Esophagus muscularis mucosa (tissue), 4 donors: ENCODE data around the gene SUCNR1. TPM values are rescaled to one million over a fixed set of nuclear protein-coding genes. Genes with fewer than 3 reads are reported as not detected.
"Not testable (repeated sequence)": the region's sequence is repeated elsewhere in the genome, so short reads cannot be mapped to it uniquely, and the experiment has no call there.

Source experiments
- DNase-seq: peaks from one replicate; pipeline ENCODE4 v3.0.0-alpha.2; 2017; ENCODE audit errors: extremely low spot score
- H3K27ac ChIP-seq, 4 donors: fragments of 200-600 bp; sonication (generic); replicated peaks in 1 of 4; 1 replicate in 3 of 4; 2 replicates in 1 of 4; pipeline ENCODE4 v1.5.1; 2016 to 2019; ENCODE audit warnings: mild to moderate bottlenecking in 1 of 4
- H3K27me3 ChIP-seq, 4 donors: fragments of 200-600 bp; sonication (generic); one replicate each; pipeline versions ENCODE4 v1.5.1 to v1.6.0; 2016 to 2019
- H3K36me3 ChIP-seq, 4 donors: fragments of 200-600 bp; sonication (generic); one replicate each; pipeline ENCODE4 v1.5.1; 2016 to 2019
- H3K4me1 ChIP-seq, 4 donors: fragments of 200-600 bp; sonication (generic); one replicate each; pipeline ENCODE4 v1.5.1; 2016 to 2019
- H3K4me3 ChIP-seq, 4 donors: fragments of 200-600 bp; sonication (generic); 1 replicate in 2 of 4; 2 replicates in 2 of 4; pipeline ENCODE4 v1.5.1; 2016 to 2019; ENCODE audit warnings: mild to moderate bottlenecking in 4 of 4, moderate library complexity in 1 of 4
- H3K9me3 ChIP-seq, 4 donors: fragments of 200-600 bp; sonication (generic); 1 replicate in 3 of 4; 2 replicates in 1 of 4; pipeline ENCODE4 v1.5.1; 2016 to 2019
- CTCF ChIP-seq, 3 experiments: fragments of 200-600 bp in 2 of 3; fragments of 450-650 bp in 1 of 3; sonication (generic) in 2 of 3; IDR thresholded peaks; one replicate each; pipeline ENCODE4 v1.5.1; 2017 to 2019; ENCODE audit warnings: antibody characterized with exemption in 3 of 3, mild to moderate bottlenecking in 2 of 3, moderate library complexity in 1 of 3
- EP300 ChIP-seq: sonication (generic); formaldehyde crosslinking; IDR thresholded peaks from one replicate; pipeline ENCODE4 v1.6.1; 2017; ENCODE audit warnings: antibody characterized with exemption
- POLR2A ChIP-seq: fragments of 450-650 bp; IDR thresholded peaks from one replicate; pipeline ENCODE4 v1.6.1; 2017; ENCODE audit warnings: antibody characterized with exemption, moderate library complexity, mild to moderate bottlenecking, low read depth
- POLR2AphosphoS5 ChIP-seq, 2 donors: sonication (generic); formaldehyde crosslinking; IDR thresholded peaks; one replicate each; pipeline ENCODE4 v1.6.1; 2017; ENCODE audit warnings: antibody characterized with exemption in 2 of 2
- WGBS: methylation state at CpG from one replicate; pipeline ENCODE4 v1.1.5; 2018; 5-methylcytosine and 5-hydroxymethylcytosine counted together
- intact Hi-C: fragments of 100-400 bp; cut with DNase I; formaldehyde crosslinking; loops from one replicate; pipeline ENCODE4 v1.15.1; 2023
- total RNA-seq, 4 donors: library from RNA; depleted of rRNA; stranded (reverse); fragments of >200 nt; gene quantifications; one replicate each; pipeline versions ENCODE4 v1.1.0 to v1.2.1, GENCODE V29; 2016

SUCNR1 gene
- total RNA-seq, 4 donors from 2014 or later: under 0.01 to 0.33 (median 0.15) TPM

GRCh38 chr3:151871639-151872468 is 1.6 kb upstream of the SUCNR1 start:
- H3K36me3 ChIP-seq: no peaks in the 10 kb centered on the region
- TF ChIP-seq POLR2A (no peak), EP300 (no peak), CTCF (IDR thresholded peaks at IDR 0.05) (no peak), POLR2AphosphoS5 (IDR thresholded peaks at IDR 0.05) (no peak)
- intact Hi-C loops: no loop called here
- no peak for DNase-seq
- no peaks in the 10 kb centered on the region for H3K9me3 ChIP-seq
- no peak overlapping the region for H3K27ac ChIP-seq
- no peaks in the 10 kb centered on the region for H3K4me1 ChIP-seq
- no peak overlapping the region for H3K4me3 ChIP-seq
- 70% methylated on average over 8 of the region's 8 CpGs for WGBS
- no peaks in the 10 kb centered on the region for H3K27me3 ChIP-seq

- DNase-seq, H3K27me3 ChIP-seq, H3K27ac ChIP-seq, H3K9me3 ChIP-seq, H3K36me3 ChIP-seq, H3K4me3 ChIP-seq, intact Hi-C loops: not testable (repeated sequence)
- H3K4me1 ChIP-seq: peaks cover 0 to 11% (median 5%) of the 10 kb centered on the region in 4 donors
- WGBS: 91% methylated on average over 5 of the region's 5 CpGs
Observed at GRCh38 chr3:151874079-151874478, 636 bp downstream of the SUCNR1 start.

DNA sequence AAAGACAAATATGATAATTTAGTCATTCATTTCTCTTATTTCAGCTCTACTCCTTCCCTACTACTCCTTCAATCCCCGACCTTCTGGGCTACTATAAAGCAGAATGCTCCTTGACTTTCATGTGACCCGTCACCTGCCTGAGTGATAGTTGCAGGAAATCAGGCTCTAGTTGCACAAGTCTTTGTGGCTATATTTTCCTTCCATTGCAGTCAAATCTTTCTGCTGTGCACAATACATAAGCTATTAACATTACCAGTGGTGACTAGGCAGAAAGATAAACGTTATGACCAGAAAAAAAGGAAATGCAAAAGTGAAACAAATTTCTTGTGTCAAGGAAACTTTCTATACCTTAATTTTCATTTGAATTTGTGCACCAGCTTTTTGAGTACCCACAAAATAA is 2.3 kb downstream of the SUCNR1 start:
- intact Hi-C loops: no loop called here

GRCh38 chr3:151877269-151877668 is 3.8 kb downstream of the SUCNR1 start:
- H3K4me3 ChIP-seq: no peak overlapping the region
- 83% methylated on average over 2 of the region's 2 CpGs for WGBS
- peaks cover 0 to 30% (median 21%) of the 10 kb centered on the region in 4 donors for H3K4me1 ChIP-seq
- no peak overlapping the region for H3K27ac ChIP-seq
- no peaks in the 10 kb centered on the region for H3K36me3 ChIP-seq
- TF ChIP-seq EP300 (no peak), CTCF (IDR thresholded peaks at IDR 0.05) (no peak), POLR2AphosphoS5 (IDR thresholded peaks at IDR 0.05) (no peak), POLR2A (no peak)
- intact Hi-C loops: no loop called here
- no peak for DNase-seq
- no peaks in the 10 kb centered on the region for H3K27me3 ChIP-seq
- H3K9me3 ChIP-seq: no peaks in the 10 kb centered on the region

More for the DNA sequence above, 2.3 kb downstream of the SUCNR1 start:
- no peaks in the 10 kb centered on the region for H3K27me3 ChIP-seq
- no peaks in the 10 kb centered on the region for H3K36me3 ChIP-seq
- 63% methylated on average over 3 of the region's 3 CpGs for WGBS
- H3K4me1 ChIP-seq: peaks cover 0 to 21% (median 15%) of the 10 kb centered on the region in 4 donors
- DNase-seq: no peak
- H3K4me3 ChIP-seq: no peak overlapping the region
- no peaks in the 10 kb centered on the region for H3K9me3 ChIP-seq
- TF ChIP-seq POLR2A (no peak), CTCF (IDR thresholded peaks at IDR 0.05) (no peak), EP300 (no peak), POLR2AphosphoS5 (IDR thresholded peaks at IDR 0.05) (no peak)
- H3K27ac ChIP-seq: no peak overlapping the region

DNA sequence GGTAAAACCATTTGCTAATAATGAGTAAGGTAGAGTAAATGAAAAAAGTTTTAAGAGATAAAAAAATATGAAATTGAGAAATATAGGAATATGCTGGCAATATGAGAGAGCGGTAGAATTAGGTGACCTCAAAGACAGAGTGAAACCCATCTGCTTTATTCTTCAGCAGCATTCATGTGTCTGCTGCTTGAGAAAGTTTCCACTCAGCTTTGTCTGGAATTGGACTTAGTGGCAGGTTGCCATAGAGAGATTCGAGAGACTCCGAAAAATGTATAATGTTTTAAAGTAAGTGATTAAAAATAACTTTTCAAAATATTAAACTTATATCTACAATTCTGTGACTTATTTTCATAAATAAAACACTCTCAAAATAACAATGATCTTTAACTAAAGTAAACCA is 5.0 kb downstream of the SUCNR1 start:
- no peak for DNase-seq
- intact Hi-C loops: no loop called here
- no peak overlapping the region for H3K27ac ChIP-seq
- H3K4me3 ChIP-seq: no peak overlapping the region
- no peaks in the 10 kb centered on the region for H3K27me3 ChIP-seq
- TF ChIP-seq EP300 (no peak), POLR2A (no peak), POLR2AphosphoS5 (IDR thresholded peaks at IDR 0.05) (no peak), CTCF (IDR thresholded peaks at IDR 0.05) (no peak)
- no peaks in the 10 kb centered on the region for H3K9me3 ChIP-seq
- H3K4me1 ChIP-seq: peaks cover 0 to 30% (median 21%) of the 10 kb centered on the region in 4 donors
- no peaks in the 10 kb centered on the region for H3K36me3 ChIP-seq
- 32% methylated on average over 3 of the region's 3 CpGs for whole genome bisulfite sequencing
